Suprapubic skin (tissue), 3 donors: ENCODE data around the gene EBP.

Experiments
- POLR2A ChIP-seq, 2 donors: fragments of 450-650 bp; IDR thresholded peaks; one replicate each; pipeline ENCODE4 v1.6.1; 2017; ENCODE audit warnings: antibody characterized with exemption in 2 of 2, mild to moderate bottlenecking in 2 of 2, moderate library complexity in 2 of 2
- TF ChIP-seq, protein P1 (sequence below), 2 donors: fragments of 200-600 bp in 1 of 2; fragments of 450-650 bp in 1 of 2; sonication (generic) in 1 of 2; IDR thresholded peaks; one replicate each; pipeline ENCODE4 v1.5.1; 2016 to 2019; ENCODE audit warnings: antibody characterized with exemption in 2 of 2, mild to moderate bottlenecking in 1 of 2, moderate library complexity in 1 of 2

GRCh38 chrX:48574270-48575266 lies 53.0 kb downstream of the EBP start, which contains the start of gene RBM3:
- peak in 1 of 2 donors; percentile 88 for TF ChIP-seq POLR2A (IDR thresholded peaks at IDR 0.05)
- TF ChIP-seq, protein P1, sequence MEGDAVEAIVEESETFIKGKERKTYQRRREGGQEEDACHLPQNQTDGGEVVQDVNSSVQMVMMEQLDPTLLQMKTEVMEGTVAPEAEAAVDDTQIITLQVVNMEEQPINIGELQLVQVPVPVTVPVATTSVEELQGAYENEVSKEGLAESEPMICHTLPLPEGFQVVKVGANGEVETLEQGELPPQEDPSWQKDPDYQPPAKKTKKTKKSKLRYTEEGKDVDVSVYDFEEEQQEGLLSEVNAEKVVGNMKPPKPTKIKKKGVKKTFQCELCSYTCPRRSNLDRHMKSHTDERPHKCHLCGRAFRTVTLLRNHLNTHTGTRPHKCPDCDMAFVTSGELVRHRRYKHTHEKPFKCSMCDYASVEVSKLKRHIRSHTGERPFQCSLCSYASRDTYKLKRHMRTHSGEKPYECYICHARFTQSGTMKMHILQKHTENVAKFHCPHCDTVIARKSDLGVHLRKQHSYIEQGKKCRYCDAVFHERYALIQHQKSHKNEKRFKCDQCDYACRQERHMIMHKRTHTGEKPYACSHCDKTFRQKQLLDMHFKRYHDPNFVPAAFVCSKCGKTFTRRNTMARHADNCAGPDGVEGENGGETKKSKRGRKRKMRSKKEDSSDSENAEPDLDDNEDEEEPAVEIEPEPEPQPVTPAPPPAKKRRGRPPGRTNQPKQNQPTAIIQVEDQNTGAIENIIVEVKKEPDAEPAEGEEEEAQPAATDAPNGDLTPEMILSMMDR (IDR thresholded peaks at IDR 0.05): peak in 1 of 2 donors; percentile 36
